Measurements from ENCODE around the gene DENND4C.
"Not testable (repeated sequence)": the region's sequence is repeated elsewhere in the genome, so short reads cannot be mapped to it uniquely, and the experiment has no call there.

DENND4C gene

GRCh38 chr9:19247420-19247819 is 16.9 kb downstream of the DENND4C start:
- Histone ChIP-seq H3K27ac (ENCODE audit: low read depth, low read length, poor library complexity, severe bottlenecking) (no peak overlapping the region), H3K36me3 (ENCODE audit: insufficient read depth, low read length) (peaks cover 10% of the 10 kb centered on the region), H3K79me2 (ENCODE audit: insufficient read depth, low read length) (peaks cover 64% of the 10 kb centered on the region), H3K9me2 (ENCODE audit: low read depth, low read length) (no peaks in the 10 kb centered on the region), H3K4me1 (ENCODE audit: insufficient read depth, low read length, severe bottlenecking) (no peaks in the 10 kb centered on the region), H4K20me1 (ENCODE audit: insufficient read depth, low read length) (no peaks in the 10 kb centered on the region), H3K9me3 (ENCODE audit: low read length) (no peaks in the 10 kb centered on the region), H3K4me2 (ENCODE audit: low read length) (no peak overlapping the region), H3K27me3 (ENCODE audit: insufficient read depth, low read length) (no peaks in the 10 kb centered on the region), H3K9ac (ENCODE audit: low read length) (no peak overlapping the region), H3F3A (ENCODE audit: insufficient read depth, low read length) (no peaks in the 10 kb centered on the region), H2AFZ (ENCODE audit: low read length) (no peak overlapping the region), H3K4me3 (ENCODE audit: low read depth, low read length, poor library complexity, severe bottlenecking) (no peak overlapping the region)
- TF ChIP-seq, protein P1, sequence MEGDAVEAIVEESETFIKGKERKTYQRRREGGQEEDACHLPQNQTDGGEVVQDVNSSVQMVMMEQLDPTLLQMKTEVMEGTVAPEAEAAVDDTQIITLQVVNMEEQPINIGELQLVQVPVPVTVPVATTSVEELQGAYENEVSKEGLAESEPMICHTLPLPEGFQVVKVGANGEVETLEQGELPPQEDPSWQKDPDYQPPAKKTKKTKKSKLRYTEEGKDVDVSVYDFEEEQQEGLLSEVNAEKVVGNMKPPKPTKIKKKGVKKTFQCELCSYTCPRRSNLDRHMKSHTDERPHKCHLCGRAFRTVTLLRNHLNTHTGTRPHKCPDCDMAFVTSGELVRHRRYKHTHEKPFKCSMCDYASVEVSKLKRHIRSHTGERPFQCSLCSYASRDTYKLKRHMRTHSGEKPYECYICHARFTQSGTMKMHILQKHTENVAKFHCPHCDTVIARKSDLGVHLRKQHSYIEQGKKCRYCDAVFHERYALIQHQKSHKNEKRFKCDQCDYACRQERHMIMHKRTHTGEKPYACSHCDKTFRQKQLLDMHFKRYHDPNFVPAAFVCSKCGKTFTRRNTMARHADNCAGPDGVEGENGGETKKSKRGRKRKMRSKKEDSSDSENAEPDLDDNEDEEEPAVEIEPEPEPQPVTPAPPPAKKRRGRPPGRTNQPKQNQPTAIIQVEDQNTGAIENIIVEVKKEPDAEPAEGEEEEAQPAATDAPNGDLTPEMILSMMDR (IDR thresholded peaks at IDR 0.05; ENCODE audit: low read length), result no peak
- no peak for TF ChIP-seq EZH2 (IDR thresholded peaks at IDR 0.05; ENCODE audit: borderline replicate concordance, low read length)

DNA sequence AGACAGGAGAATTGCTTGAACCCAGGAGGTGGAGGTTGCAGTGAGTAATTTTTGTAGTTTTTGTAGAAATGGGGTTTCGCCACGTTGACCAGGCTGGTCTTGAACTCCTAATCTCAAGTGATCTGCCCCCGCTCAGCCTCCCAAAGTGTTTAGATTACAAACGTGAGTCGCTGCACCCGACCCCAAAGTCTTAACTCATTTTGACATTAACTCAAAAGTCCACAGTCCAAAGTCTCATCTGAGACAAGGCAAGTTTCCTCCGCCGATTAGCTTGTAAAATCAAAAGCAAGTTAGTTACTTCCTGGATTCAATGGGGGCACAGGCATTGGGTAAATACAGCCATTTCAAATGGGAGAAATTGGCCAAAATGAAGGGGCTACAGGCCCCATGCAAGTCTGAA is 19.9 kb downstream of the DENND4C start:
- H4K20me1 ChIP-seq (ENCODE audit: insufficient read depth, low read length); H3K9ac ChIP-seq (ENCODE audit: low read length); H3K27me3 ChIP-seq (ENCODE audit: insufficient read depth, low read length); H3K4me1 ChIP-seq (ENCODE audit: insufficient read depth, low read length, severe bottlenecking); H3K4me3 ChIP-seq (ENCODE audit: low read depth, low read length, poor library complexity, severe bottlenecking); H3K9me3 ChIP-seq (ENCODE audit: low read length); H2AFZ ChIP-seq (ENCODE audit: low read length); H3K9me2 ChIP-seq (ENCODE audit: low read depth, low read length); H3F3A ChIP-seq (ENCODE audit: insufficient read depth, low read length); H3K4me2 ChIP-seq (ENCODE audit: low read length); H3K36me3 ChIP-seq (ENCODE audit: insufficient read depth, low read length); H3K27ac ChIP-seq (ENCODE audit: low read depth, low read length, poor library complexity, severe bottlenecking): not testable (repeated sequence)
- H3K79me2 ChIP-seq (ENCODE audit: insufficient read depth, low read length), result peaks cover 64% of the 10 kb centered on the region

DNA sequence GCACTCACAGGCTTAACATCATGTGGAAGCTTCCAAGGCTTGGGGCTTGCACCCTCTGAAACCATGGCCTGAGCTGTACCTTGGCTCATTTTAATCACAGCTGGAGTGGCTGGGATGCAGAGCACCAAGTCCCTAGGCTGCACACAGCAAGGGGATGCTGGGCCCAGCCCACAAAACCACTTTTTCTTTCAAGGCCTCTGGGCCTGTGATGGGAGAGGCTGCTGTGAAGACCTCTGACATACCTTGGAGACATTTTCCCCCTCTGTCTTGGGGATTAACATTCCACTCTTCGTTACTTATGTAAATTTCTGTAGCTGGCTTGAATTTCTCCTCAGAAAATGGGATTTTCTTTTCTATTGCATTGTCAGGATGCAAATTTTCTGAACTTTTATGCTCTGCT is 20.7 kb downstream of the DENND4C start:
- not testable (repeated sequence) for H3K4me2 ChIP-seq (ENCODE audit: low read length); H3K4me3 ChIP-seq (ENCODE audit: low read depth, low read length, poor library complexity, severe bottlenecking); H3K9me3 ChIP-seq (ENCODE audit: low read length); H3K36me3 ChIP-seq (ENCODE audit: insufficient read depth, low read length); H2AFZ ChIP-seq (ENCODE audit: low read length); H4K20me1 ChIP-seq (ENCODE audit: insufficient read depth, low read length); H3F3A ChIP-seq (ENCODE audit: insufficient read depth, low read length); H3K27me3 ChIP-seq (ENCODE audit: insufficient read depth, low read length); H3K4me1 ChIP-seq (ENCODE audit: insufficient read depth, low read length, severe bottlenecking); H3K9me2 ChIP-seq (ENCODE audit: low read depth, low read length); H3K9ac ChIP-seq (ENCODE audit: low read length); H3K27ac ChIP-seq (ENCODE audit: low read depth, low read length, poor library complexity, severe bottlenecking)
- peaks cover 66% of the 10 kb centered on the region for H3K79me2 ChIP-seq (ENCODE audit: insufficient read depth, low read length)

GRCh38 chr9:19251622-19252021 is 21.1 kb downstream of the DENND4C start:
- not testable (repeated sequence) for H4K20me1 ChIP-seq (ENCODE audit: insufficient read depth, low read length); H2AFZ ChIP-seq (ENCODE audit: low read length); H3K36me3 ChIP-seq (ENCODE audit: insufficient read depth, low read length); H3K4me2 ChIP-seq (ENCODE audit: low read length); H3K9me3 ChIP-seq (ENCODE audit: low read length); H3K4me3 ChIP-seq (ENCODE audit: low read depth, low read length, poor library complexity, severe bottlenecking); H3K9me2 ChIP-seq (ENCODE audit: low read depth, low read length); H3K9ac ChIP-seq (ENCODE audit: low read length); H3K27ac ChIP-seq (ENCODE audit: low read depth, low read length, poor library complexity, severe bottlenecking); H3K27me3 ChIP-seq (ENCODE audit: insufficient read depth, low read length); H3F3A ChIP-seq (ENCODE audit: insufficient read depth, low read length); H3K4me1 ChIP-seq (ENCODE audit: insufficient read depth, low read length, severe bottlenecking)
- peaks cover 65% of the 10 kb centered on the region for H3K79me2 ChIP-seq (ENCODE audit: insufficient read depth, low read length)

Data from OCI-LY1 (cell line).